K562 (cell line): ENCODE measurements around the gene CNOT4. TPM values are rescaled to one million over a fixed set of nuclear protein-coding genes. Genes with fewer than 3 reads are reported as not detected.

ENCODE experiments used
- ARID4B ChIP-seq: sonication (generic); formaldehyde crosslinking; IDR thresholded peaks from 2 replicates; pipeline ENCODE4 v1.8.0; 2022; ENCODE audit warnings: mild to moderate bottlenecking, missing genetic modification reagents
- CEBPB ChIP-seq: fragments of 450-650 bp; IDR thresholded peaks from 2 replicates; pipeline ENCODE4 v1.6.1; 2016; ENCODE audit warnings: missing genetic modification characterization, missing compliant biosample characterization
- LEF1 ChIP-seq: fragments of 450-650 bp; IDR thresholded peaks from 2 replicates; pipeline ENCODE4 v1.6.1; 2016; ENCODE audit warnings: mild to moderate bottlenecking
- MBD2 ChIP-seq: sonication (generic); IDR thresholded peaks from 2 replicates; pipeline ENCODE4 v1.6.1; 2016; ENCODE audit warnings: low read depth, borderline replicate concordance
- NCOA1 ChIP-seq: fragments of 450-650 bp; IDR thresholded peaks from 2 replicates; pipeline ENCODE4 v1.6.1; 2016; ENCODE audit warnings: low read depth
- NRF1 ChIP-seq, 2 experiments: fragments of 450-650 bp; IDR thresholded peaks in 1 of 2; conservative IDR thresholded peaks in 1 of 2; 2 replicates each; pipeline ENCODE4 v1.6.1; 2014; ENCODE audit warnings: mild to moderate bottlenecking in 2 of 2
- POLR2AphosphoS5 ChIP-seq: IDR thresholded peaks from 2 replicates; pipeline ENCODE4 v1.6.1; 2011; ENCODE audit warnings: mild to moderate bottlenecking, low read depth, low read length, moderate library complexity; ENCODE audit not compliant: control insufficient read depth, insufficient read depth
- SNRNP70 ChIP-seq: fragments of 200-400 bp; formaldehyde crosslinking; optimal IDR thresholded peaks from 2 replicates; pipeline ENCODE3; 2017; ENCODE audit warnings: low read depth, low read length
- TBL1XR1 ChIP-seq, 2 experiments: IDR thresholded peaks; 2 replicates each; pipeline ENCODE4 v1.6.1; 2012; ENCODE audit warnings: improper control_type of control experiment in 2 of 2, low read length in 2 of 2, mild to moderate bottlenecking in 1 of 2
- ZNF274 ChIP-seq: IDR thresholded peaks from 2 replicates; pipeline ENCODE4 v1.6.1; 2011; ENCODE audit warnings: low read depth, mild to moderate bottlenecking, low read length, moderate library complexity, borderline replicate concordance
- ZNF316 ChIP-seq: fragments of 450-650 bp; IDR thresholded peaks from 2 replicates; pipeline ENCODE4 v1.6.1; 2016
- polyA plus RNA-seq, 8 experiments: library from polyadenylated mRNA; depleted of rRNA in 4 of 8; stranded (reverse) in 5 of 8; unstranded in 3 of 8; fragments of >200 nt; fragmentation: Nextera tagmentation in 2 of 8; fragmentation: Illumina TruSeq in 1 of 8; extraction: Ambion mirVana in 2 of 8; extraction: Trizol in 1 of 8; gene quantifications; 2 replicates each; pipeline versions ENCODE4 v1.2.1 to v1.2.3, GENCODE V29; 2011 to 2014; ENCODE audit warnings: inconsistent platforms in 1 of 8, missing spikeins in 1 of 8
- total RNA-seq, 7 experiments: library from RNA; depleted of rRNA in 6 of 7; stranded (reverse); fragments of >200 nt in 6 of 7; fragmentation: Illumina TruSeq in 2 of 7; extraction: Trizol in 2 of 7; gene quantifications; 2 replicates each; pipeline versions ENCODE4 v1.2.1 to v1.2.3, GENCODE V29; 2011 to 2021; ENCODE audit warnings: low replicate concordance in 1 of 7
- TF ChIP-seq, protein P1 (sequence below): IDR thresholded peaks from 3 replicates; pipeline ENCODE4 v1.6.1; 2011; ENCODE audit warnings: borderline replicate concordance, mild to moderate bottlenecking; ENCODE audit not compliant: insufficient read length, insufficient read depth
- TF ChIP-seq, protein P2 (sequence below): fragments of 200-800 bp; sonication (Bioruptor generic); IDR thresholded peaks from 2 replicates; pipeline ENCODE4 v1.6.1; 2016; ENCODE audit warnings: missing genetic modification characterization, missing compliant biosample characterization
- TF ChIP-seq, protein P3 (sequence below): fragments of 450-650 bp; IDR thresholded peaks from 2 replicates; pipeline ENCODE4 v1.6.1; 2018; ENCODE audit warnings: mild to moderate bottlenecking, low read depth; ENCODE audit not compliant: partially characterized antibody

CNOT4 gene
- total and polyA plus RNA-seq, 9 of the 15 experiments (the other 6 are each of a cell fraction or from before 2014, with no cell fraction given): 8.6 to 24.1 (median 15.4) TPM

DNA sequence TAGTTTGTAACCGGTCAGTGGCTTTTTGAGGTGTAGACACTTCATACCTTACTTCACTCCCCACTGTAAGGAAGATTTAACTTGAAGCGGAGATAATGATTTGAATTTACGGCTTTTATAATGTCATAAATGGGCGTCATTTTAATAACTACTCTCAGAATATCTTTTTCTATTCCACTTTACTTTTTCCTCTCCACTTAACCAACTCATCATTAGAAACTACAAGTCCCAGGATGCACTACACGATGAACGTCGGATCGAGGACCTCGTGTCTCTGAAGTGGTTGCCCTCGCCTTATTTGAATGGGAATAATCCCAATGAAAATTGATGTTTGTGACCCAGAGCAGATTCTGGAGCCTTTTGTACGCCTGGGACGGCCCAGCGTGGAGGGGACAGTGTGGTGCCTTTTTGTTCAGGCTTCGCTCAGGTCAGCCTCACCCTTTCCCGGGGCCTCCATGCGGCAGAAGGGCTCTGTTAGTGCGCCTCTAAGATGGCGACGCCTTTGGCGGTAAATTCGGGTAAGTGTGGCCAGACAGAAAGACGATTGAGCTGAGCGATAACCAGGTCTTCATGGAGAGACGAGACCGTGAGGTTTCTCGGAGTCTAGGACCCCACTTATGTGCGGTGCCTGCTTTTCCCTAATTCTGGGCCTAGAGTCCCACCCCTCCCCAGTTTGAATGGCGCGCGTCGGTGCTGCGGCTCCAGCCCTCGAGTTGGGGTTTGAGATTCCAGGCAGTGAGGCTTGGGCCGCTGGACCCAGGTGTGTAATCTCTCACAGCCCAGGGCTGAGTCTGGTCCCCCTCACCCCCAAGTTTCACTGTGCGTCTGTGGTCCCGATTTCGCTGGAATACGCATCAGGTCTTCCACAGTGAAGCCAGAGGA lies 47.8 kb upstream of the CNOT4 start, which contains the start of gene NUP205 (continued):
- peak; percentile 94 for TF ChIP-seq ARID4B (CRISPR knock-in tag)
- TF ChIP-seq POLR2AphosphoS5: peak; percentile 99
- TF ChIP-seq MBD2: peak; percentile 89
- TF ChIP-seq, protein P1, sequence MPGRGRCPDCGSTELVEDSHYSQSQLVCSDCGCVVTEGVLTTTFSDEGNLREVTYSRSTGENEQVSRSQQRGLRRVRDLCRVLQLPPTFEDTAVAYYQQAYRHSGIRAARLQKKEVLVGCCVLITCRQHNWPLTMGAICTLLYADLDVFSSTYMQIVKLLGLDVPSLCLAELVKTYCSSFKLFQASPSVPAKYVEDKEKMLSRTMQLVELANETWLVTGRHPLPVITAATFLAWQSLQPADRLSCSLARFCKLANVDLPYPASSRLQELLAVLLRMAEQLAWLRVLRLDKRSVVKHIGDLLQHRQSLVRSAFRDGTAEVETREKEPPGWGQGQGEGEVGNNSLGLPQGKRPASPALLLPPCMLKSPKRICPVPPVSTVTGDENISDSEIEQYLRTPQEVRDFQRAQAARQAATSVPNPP: no peak
- TF ChIP-seq, protein P2, sequence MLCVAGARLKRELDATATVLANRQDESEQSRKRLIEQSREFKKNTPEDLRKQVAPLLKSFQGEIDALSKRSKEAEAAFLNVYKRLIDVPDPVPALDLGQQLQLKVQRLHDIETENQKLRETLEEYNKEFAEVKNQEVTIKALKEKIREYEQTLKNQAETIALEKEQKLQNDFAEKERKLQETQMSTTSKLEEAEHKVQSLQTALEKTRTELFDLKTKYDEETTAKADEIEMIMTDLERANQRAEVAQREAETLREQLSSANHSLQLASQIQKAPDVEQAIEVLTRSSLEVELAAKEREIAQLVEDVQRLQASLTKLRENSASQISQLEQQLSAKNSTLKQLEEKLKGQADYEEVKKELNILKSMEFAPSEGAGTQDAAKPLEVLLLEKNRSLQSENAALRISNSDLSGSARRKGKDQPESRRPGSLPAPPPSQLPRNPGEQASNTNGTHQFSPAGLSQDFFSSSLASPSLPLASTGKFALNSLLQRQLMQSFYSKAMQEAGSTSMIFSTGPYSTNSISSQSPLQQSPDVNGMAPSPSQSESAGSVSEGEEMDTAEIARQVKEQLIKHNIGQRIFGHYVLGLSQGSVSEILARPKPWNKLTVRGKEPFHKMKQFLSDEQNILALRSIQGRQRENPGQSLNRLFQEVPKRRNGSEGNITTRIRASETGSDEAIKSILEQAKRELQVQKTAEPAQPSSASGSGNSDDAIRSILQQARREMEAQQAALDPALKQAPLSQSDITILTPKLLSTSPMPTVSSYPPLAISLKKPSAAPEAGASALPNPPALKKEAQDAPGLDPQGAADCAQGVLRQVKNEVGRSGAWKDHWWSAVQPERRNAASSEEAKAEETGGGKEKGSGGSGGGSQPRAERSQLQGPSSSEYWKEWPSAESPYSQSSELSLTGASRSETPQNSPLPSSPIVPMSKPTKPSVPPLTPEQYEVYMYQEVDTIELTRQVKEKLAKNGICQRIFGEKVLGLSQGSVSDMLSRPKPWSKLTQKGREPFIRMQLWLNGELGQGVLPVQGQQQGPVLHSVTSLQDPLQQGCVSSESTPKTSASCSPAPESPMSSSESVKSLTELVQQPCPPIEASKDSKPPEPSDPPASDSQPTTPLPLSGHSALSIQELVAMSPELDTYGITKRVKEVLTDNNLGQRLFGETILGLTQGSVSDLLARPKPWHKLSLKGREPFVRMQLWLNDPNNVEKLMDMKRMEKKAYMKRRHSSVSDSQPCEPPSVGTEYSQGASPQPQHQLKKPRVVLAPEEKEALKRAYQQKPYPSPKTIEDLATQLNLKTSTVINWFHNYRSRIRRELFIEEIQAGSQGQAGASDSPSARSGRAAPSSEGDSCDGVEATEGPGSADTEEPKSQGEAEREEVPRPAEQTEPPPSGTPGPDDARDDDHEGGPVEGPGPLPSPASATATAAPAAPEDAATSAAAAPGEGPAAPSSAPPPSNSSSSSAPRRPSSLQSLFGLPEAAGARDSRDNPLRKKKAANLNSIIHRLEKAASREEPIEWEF (CRISPR knock-in tag): no peak
- peak; percentile 32; the same call in 1 of the 2 replicates for TF ChIP-seq LEF1
- TF ChIP-seq NRF1 (conservative IDR thresholded peaks at IDR 0.05 in 1 of 2, IDR thresholded peaks at IDR 0.05 in 1 of 2): peak; percentile 4 to 30
- TF ChIP-seq ZNF274: no peak
- TF ChIP-seq NCOA1: 0 out of 2 replicates have a peak, but pooled peaks have one; percentile 23
- no peak for TF ChIP-seq CEBPB
- TF ChIP-seq SNRNP70: no peak
- TF ChIP-seq, protein P3, sequence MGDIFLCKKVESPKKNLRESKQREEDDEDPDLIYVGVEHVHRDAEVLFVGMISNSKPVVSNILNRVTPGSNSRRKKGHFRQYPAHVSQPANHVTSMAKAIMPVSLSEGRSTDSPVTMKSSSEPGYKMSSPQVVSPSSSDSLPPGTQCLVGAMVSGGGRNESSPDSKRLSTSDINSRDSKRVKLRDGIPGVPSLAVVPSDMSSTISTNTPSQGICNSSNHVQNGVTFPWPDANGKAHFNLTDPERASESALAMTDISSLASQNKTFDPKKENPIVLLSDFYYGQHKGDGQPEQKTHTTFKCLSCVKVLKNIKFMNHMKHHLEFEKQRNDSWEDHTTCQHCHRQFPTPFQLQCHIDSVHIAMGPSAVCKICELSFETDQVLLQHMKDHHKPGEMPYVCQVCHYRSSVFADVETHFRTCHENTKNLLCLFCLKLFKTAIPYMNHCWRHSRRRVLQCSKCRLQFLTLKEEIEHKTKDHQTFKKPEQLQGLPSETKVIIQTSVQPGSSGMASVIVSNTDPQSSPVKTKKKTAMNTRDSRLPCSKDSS: peak; percentile 50
- peak; percentile 21 to 68; a peak in 3 of 4 replicates for TF ChIP-seq TBL1XR1 (IDR thresholded peaks at IDR 0.05; ENCODE audit: low read length in 2 of 2)
- no peak for TF ChIP-seq ZNF316
